ENCODE results near the gene ZNF841. TPM values are rescaled to one million over a fixed set of nuclear protein-coding genes. Genes with fewer than 3 reads are reported as not detected.

The ZNF841 gene
- total and polyA plus RNA-seq, 2 of the 13 experiments (the other 11 are each of a cell fraction or from before 2014, with no cell fraction given) = 6.2 to 14.2 TPM

DNA sequence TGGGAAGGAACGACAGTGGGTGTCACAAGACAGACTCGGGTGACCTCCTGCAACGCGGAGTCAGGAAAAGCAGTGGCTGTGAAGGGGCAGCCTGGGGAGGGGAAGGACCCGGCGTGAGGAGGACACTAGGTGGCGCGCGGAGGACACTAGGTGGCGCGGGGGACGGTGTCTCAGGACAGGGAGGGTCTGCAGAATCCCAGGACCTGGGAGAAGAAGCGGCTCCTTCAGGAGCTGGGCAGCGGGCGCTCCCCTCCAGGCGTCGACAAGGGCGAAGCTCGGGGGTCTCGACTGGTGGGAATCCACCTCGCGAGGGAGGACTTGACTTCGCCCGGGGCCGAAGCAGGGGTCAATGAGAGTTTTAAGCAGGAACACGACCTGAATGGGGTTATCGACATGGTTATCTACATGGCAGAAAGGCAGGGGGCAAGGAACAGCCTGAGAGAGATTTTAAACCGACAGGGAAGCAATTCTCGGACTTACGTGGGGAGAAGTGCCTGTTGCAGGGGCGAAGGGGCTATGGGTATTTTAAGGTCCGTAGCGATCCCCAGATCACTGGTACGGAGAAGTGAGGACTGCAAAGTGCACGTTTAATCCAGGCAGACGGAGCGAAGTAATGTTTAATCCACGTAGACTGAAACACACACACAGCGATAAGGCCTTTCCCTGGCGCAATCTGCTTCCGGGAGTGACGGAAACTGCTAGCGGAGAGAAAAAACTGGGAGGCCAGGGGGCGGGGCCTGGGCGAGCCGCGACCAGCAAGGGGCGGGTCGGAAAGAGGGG lies 43.9 kb upstream of the ZNF841 start, which contains the start of gene ZNF616 (continued):
- TF ChIP-seq, protein P1, sequence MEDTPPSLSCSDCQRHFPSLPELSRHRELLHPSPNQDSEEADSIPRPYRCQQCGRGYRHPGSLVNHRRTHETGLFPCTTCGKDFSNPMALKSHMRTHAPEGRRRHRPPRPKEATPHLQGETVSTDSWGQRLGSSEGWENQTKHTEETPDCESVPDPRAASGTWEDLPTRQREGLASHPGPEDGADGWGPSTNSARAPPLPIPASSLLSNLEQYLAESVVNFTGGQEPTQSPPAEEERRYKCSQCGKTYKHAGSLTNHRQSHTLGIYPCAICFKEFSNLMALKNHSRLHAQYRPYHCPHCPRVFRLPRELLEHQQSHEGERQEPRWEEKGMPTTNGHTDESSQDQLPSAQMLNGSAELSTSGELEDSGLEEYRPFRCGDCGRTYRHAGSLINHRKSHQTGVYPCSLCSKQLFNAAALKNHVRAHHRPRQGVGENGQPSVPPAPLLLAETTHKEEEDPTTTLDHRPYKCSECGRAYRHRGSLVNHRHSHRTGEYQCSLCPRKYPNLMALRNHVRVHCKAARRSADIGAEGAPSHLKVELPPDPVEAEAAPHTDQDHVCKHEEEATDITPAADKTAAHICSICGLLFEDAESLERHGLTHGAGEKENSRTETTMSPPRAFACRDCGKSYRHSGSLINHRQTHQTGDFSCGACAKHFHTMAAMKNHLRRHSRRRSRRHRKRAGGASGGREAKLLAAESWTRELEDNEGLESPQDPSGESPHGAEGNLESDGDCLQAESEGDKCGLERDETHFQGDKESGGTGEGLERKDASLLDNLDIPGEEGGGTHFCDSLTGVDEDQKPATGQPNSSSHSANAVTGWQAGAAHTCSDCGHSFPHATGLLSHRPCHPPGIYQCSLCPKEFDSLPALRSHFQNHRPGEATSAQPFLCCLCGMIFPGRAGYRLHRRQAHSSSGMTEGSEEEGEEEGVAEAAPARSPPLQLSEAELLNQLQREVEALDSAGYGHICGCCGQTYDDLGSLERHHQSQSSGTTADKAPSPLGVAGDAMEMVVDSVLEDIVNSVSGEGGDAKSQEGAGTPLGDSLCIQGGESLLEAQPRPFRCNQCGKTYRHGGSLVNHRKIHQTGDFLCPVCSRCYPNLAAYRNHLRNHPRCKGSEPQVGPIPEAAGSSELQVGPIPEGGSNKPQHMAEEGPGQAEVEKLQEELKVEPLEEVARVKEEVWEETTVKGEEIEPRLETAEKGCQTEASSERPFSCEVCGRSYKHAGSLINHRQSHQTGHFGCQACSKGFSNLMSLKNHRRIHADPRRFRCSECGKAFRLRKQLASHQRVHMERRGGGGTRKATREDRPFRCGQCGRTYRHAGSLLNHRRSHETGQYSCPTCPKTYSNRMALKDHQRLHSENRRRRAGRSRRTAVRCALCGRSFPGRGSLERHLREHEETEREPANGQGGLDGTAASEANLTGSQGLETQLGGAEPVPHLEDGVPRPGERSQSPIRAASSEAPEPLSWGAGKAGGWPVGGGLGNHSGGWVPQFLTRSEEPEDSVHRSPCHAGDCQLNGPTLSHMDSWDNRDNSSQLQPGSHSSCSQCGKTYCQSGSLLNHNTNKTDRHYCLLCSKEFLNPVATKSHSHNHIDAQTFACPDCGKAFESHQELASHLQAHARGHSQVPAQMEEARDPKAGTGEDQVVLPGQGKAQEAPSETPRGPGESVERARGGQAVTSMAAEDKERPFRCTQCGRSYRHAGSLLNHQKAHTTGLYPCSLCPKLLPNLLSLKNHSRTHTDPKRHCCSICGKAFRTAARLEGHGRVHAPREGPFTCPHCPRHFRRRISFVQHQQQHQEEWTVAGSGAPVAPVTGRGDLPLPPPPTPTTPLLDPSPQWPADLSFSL (CRISPR knock-in tag; IDR thresholded peaks at IDR 0.05) = no peak
- TF ChIP-seq ZNF672 (CRISPR knock-in tag; IDR thresholded peaks at IDR 0.05) (no peak), TMF1 (CRISPR knock-in tag; IDR thresholded peaks at IDR 0.05; ENCODE audit: low read depth) (no peak), SOX6 (IDR thresholded peaks at IDR 0.05) (no peak), SOX6 (CRISPR knock-in tag; IDR thresholded peaks at IDR 0.05) (no peak; the same call in 1 of the 2 replicates), ELF4 (CRISPR knock-in tag; IDR thresholded peaks at IDR 0.05; ENCODE audit: borderline replicate concordance) (no peak), ZNF572 (CRISPR knock-in tag; IDR thresholded peaks at IDR 0.05) (no peak), HOXA3 (CRISPR knock-in tag; IDR thresholded peaks at IDR 0.05) (peak; percentile 41; the same call in 1 of the 2 replicates), HMG20B (CRISPR knock-in tag; conservative IDR thresholded peaks at IDR 0.05) (no peak), HHEX (CRISPR knock-in tag; IDR thresholded peaks at IDR 0.05) (no peak), SRSF1 (optimal IDR thresholded peaks at IDR 0.05; ENCODE audit: low read depth, low read length) (peak; percentile 39), SIX4 (CRISPR knock-in tag; IDR thresholded peaks at IDR 0.05) (0 out of 2 replicates have a peak, but pooled peaks have one; percentile 3), SP140L (CRISPR knock-in tag; IDR thresholded peaks at IDR 0.05; ENCODE audit: borderline replicate concordance) (no peak), IKZF4 (CRISPR knock-in tag; IDR thresholded peaks at IDR 0.05; ENCODE audit: borderline replicate concordance, low read depth, not compliant biosample characterization) (no peak), DNMT1 (CRISPR knock-in tag; IDR thresholded peaks at IDR 0.05) (no peak), ZIK1 (CRISPR knock-in tag; IDR thresholded peaks at IDR 0.05; ENCODE audit: borderline replicate concordance, low read depth) (no peak), ATF7 (IDR thresholded peaks at IDR 0.05) (no peak), ATF7 (CRISPR knock-in tag; IDR thresholded peaks at IDR 0.05) (peak; percentile 43), KLF13 (CRISPR knock-in tag; IDR thresholded peaks at IDR 0.05) (no peak)
- TF ChIP-seq, protein P2, sequence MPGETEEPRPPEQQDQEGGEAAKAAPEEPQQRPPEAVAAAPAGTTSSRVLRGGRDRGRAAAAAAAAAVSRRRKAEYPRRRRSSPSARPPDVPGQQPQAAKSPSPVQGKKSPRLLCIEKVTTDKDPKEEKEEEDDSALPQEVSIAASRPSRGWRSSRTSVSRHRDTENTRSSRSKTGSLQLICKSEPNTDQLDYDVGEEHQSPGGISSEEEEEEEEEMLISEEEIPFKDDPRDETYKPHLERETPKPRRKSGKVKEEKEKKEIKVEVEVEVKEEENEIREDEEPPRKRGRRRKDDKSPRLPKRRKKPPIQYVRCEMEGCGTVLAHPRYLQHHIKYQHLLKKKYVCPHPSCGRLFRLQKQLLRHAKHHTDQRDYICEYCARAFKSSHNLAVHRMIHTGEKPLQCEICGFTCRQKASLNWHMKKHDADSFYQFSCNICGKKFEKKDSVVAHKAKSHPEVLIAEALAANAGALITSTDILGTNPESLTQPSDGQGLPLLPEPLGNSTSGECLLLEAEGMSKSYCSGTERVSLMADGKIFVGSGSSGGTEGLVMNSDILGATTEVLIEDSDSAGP (CRISPR knock-in tag; IDR thresholded peaks at IDR 0.05; ENCODE audit: borderline replicate concordance) = peak; percentile 80
- TF ChIP-seq, protein P3, sequence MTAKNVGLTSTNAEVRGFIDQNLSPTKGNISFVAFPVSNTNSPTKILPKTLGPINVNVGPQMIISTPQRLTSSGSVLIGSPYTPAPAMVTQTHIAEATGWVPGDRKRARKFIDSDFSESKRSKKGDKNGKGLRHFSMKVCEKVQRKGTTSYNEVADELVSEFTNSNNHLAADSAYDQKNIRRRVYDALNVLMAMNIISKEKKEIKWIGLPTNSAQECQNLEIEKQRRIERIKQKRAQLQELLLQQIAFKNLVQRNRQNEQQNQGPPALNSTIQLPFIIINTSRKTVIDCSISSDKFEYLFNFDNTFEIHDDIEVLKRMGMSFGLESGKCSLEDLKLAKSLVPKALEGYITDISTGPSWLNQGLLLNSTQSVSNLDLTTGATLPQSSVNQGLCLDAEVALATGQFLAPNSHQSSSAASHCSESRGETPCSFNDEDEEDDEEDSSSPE (CRISPR knock-in tag; IDR thresholded peaks at IDR 0.05) = no peak

Data from HepG2 (cell line).